GM23338 (cell line): ENCODE results near the gene PDE3B. TPM values are rescaled to one million over a fixed set of nuclear protein-coding genes. Genes with fewer than 3 reads are reported as not detected.

Experiments
- ATAC-seq: fragments of 200-7000 bp; cut with Tn5 transposase; 3 replicates; pipeline ENCODE4 v1.9.1; 2020
- DNase-seq: peaks from one replicate; pipeline ENCODE4 v3.0.0-alpha.2; 2015; ENCODE audit warnings: low spot score
- H2AFZ ChIP-seq: fragments of 200-600 bp; sonication (generic); 2 replicates; pipeline ENCODE4 v1.8.0; 2016; ENCODE audit warnings: antibody characterized with exemption, mild to moderate bottlenecking, moderate library complexity
- H3F3A ChIP-seq: fragments of 200-600 bp; sonication (generic); replicated peaks from 2 replicates; pipeline ENCODE4 v1.8.0; 2017; ENCODE audit warnings: antibody characterized with exemption, mixed run types, low read depth
- H3K27ac ChIP-seq: fragments of 200-600 bp; sonication (generic); 2 replicates; pipeline ENCODE4 v1.6.1; 2016; ENCODE audit warnings: low read depth
- H3K27me3 ChIP-seq: fragments of 200-600 bp; sonication (generic); 2 replicates; pipeline ENCODE4 v1.8.0; 2016; ENCODE audit warnings: mild to moderate bottlenecking, mixed run types, moderate library complexity; ENCODE audit not compliant: insufficient read depth
- H3K36me3 ChIP-seq: fragments of 200-600 bp; sonication (generic); 2 replicates; pipeline ENCODE4 v1.8.0; 2016; ENCODE audit warnings: mild to moderate bottlenecking; ENCODE audit not compliant: insufficient read depth
- H3K4me1 ChIP-seq: fragments of 200-600 bp; sonication (generic); 2 replicates; pipeline ENCODE4 v1.8.0; 2016; ENCODE audit warnings: mild to moderate bottlenecking, moderate library complexity; ENCODE audit not compliant: insufficient read depth
- H3K4me2 ChIP-seq: fragments of 200-600 bp; sonication (generic); 2 replicates; pipeline ENCODE4 v1.7.1; 2017; ENCODE audit warnings: mixed run types
- H3K4me3 ChIP-seq: fragments of 200-600 bp; sonication (generic); 2 replicates; pipeline ENCODE4 v1.6.1; 2016; ENCODE audit warnings: mixed run types
- H3K79me2 ChIP-seq: fragments of 200-600 bp; sonication (generic); replicated peaks from 2 replicates; pipeline ENCODE4 v1.8.0; 2017; ENCODE audit warnings: mild to moderate bottlenecking; ENCODE audit not compliant: insufficient read depth
- H3K9me2 ChIP-seq: fragments of 200-600 bp; sonication (generic); 2 replicates; pipeline ENCODE4 v1.8.0; 2017; ENCODE audit not compliant: insufficient read depth
- H4K20me1 ChIP-seq: fragments of 200-600 bp; sonication (generic); replicated peaks from 2 replicates; pipeline ENCODE4 v1.8.0; 2017; ENCODE audit warnings: mild to moderate bottlenecking; ENCODE audit not compliant: insufficient read depth
- H3K27ac Mint-ChIP-seq: 2 replicates; pipeline ENCODE4 v1.8.0; 2020; ENCODE audit warnings: inconsistent platforms, mild to moderate bottlenecking, moderate library complexity, mixed read lengths
- H3K27me3 Mint-ChIP-seq: 3 replicates; pipeline ENCODE4 v1.8.0; 2022; ENCODE audit warnings: low read depth, mild to moderate bottlenecking, moderate library complexity, mixed read lengths, inconsistent platforms; ENCODE audit not compliant: insufficient read depth, poor library complexity
- H3K36me3 Mint-ChIP-seq: 3 replicates; pipeline ENCODE4 v1.8.0; 2021; ENCODE audit warnings: low read depth, mild to moderate bottlenecking, inconsistent platforms, moderate library complexity, mixed read lengths
- H3K4me1 Mint-ChIP-seq: 3 replicates; pipeline ENCODE4 v1.8.0; 2020; ENCODE audit warnings: mild to moderate bottlenecking, inconsistent platforms, mixed read lengths
- H3K4me3 Mint-ChIP-seq: 3 replicates; pipeline ENCODE4 v1.8.0; 2021; ENCODE audit warnings: moderate library complexity, mild to moderate bottlenecking, inconsistent platforms, mixed read lengths
- H3K9me3 Mint-ChIP-seq: 3 replicates; pipeline ENCODE4 v1.8.0; 2020; ENCODE audit warnings: moderate library complexity, mild to moderate bottlenecking, inconsistent platforms, mixed read lengths
- CREB1 ChIP-seq: fragments of 250-450 bp; sonication (Bioruptor Pico); IDR thresholded peaks from 2 replicates; pipeline ENCODE4 v1.5.0; 2020; ENCODE audit warnings: low read depth, mild to moderate bottlenecking, moderate library complexity
- EZH2 ChIP-seq: fragments of 200-600 bp; sonication (generic); IDR thresholded peaks from one replicate; pipeline ENCODE4 v1.8.0; 2017; ENCODE audit warnings: antibody characterized with exemption, mild to moderate bottlenecking, low read depth; ENCODE audit not compliant: unreplicated experiment
- EZH2phosphoT487 ChIP-seq: fragments of 200-600 bp; sonication (generic); IDR thresholded peaks from one replicate; pipeline ENCODE4 v1.8.1; 2018; ENCODE audit warnings: antibody characterized with exemption; ENCODE audit not compliant: unreplicated experiment
- JUNB ChIP-seq: IDR thresholded peaks from one replicate; pipeline ENCODE4 v1.6.1; 2016; ENCODE audit warnings: antibody characterized with exemption; ENCODE audit not compliant: unreplicated experiment
- NANOG ChIP-seq: IDR thresholded peaks from 2 replicates; pipeline ENCODE4 v1.6.1; 2016; ENCODE audit warnings: antibody characterized with exemption, borderline replicate concordance
- POLR2AphosphoS5 ChIP-seq: IDR thresholded peaks from 2 replicates; pipeline ENCODE4 v1.6.1; 2016; ENCODE audit warnings: antibody characterized with exemption, low read depth
- REST ChIP-seq: IDR thresholded peaks from one replicate; pipeline ENCODE4 v1.6.1; 2018; ENCODE audit warnings: antibody characterized with exemption; ENCODE audit not compliant: unreplicated experiment
- STAT1 ChIP-seq: IDR thresholded peaks from one replicate; pipeline ENCODE4 v1.6.1; 2016; ENCODE audit warnings: antibody characterized with exemption; ENCODE audit not compliant: unreplicated experiment
- ZNF114 ChIP-seq: fragments of 250-450 bp; sonication (Bioruptor Pico); IDR thresholded peaks from 2 replicates; pipeline ENCODE4 v1.5.0; 2020; ENCODE audit warnings: mild to moderate bottlenecking, moderate library complexity
- ZNF331 ChIP-seq: fragments of 250-450 bp; sonication (Bioruptor Pico); IDR thresholded peaks from 2 replicates; pipeline ENCODE4 v1.5.0; 2020; ENCODE audit warnings: low read depth, mild to moderate bottlenecking, moderate library complexity
- ZNF462 ChIP-seq: fragments of 250-450 bp; sonication (Bioruptor Pico); IDR thresholded peaks from 2 replicates; pipeline ENCODE4 v1.5.0; 2020; ENCODE audit warnings: mild to moderate bottlenecking, moderate library complexity
- polyA plus RNA-seq: library from polyadenylated mRNA; unstranded; fragments of >200 nt; fragmentation: Nextera tagmentation; extraction: Ambion mirVana; gene quantifications from 2 replicates; pipeline ENCODE4 v1.2.1, GENCODE V29; 2016
- total RNA-seq: library from RNA; depleted of rRNA; stranded (reverse); fragments of >200 nt; shearing (Covaris generic); gene quantifications from 2 replicates; pipeline ENCODE4 v1.2.3, GENCODE V29; 2014
- TF ChIP-seq, protein P1 (sequence below): IDR thresholded peaks from 2 replicates; pipeline ENCODE4 v1.6.1; 2016; ENCODE audit warnings: antibody characterized with exemption

The PDE3B gene
- total and polyA plus RNA-seq, 2 experiments from 2014 or later, result 4.3 to 21.3 TPM

DNA sequence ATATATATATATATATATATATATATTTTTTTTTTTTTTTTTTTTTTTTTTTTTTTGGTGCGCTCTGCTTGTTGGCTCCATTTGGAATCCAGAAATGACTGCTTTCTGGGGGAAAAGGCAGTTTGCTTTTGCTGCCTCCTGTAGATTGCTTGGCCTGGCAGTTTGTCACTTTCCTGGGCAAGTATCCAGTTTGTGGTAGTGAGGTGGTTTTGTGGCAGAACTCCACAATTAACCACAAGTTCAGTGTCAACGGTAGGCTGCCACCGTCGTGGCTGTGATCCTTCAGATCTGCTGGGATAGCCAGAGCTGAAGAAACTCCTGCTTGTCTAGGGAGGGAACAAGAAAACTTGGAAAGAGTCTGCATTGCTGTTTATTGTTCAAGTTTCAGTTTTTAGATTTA lies 5.0 kb upstream of the PDE3B start:
- Histone ChIP-seq H3F3A (no peaks in the 10 kb centered on the region), H3K4me3 (no peak overlapping the region), H3K4me2 (no peak overlapping the region), H3K27ac (no peak overlapping the region), H3K27me3 (peaks cover 8% of the 10 kb centered on the region), H3K4me1 (no peaks in the 10 kb centered on the region), H3K36me3 (no peaks in the 10 kb centered on the region), H3K79me2 (no peaks in the 10 kb centered on the region), H4K20me1 (no peaks in the 10 kb centered on the region), H3K9me2 (no peaks in the 10 kb centered on the region), H2AFZ (no peak overlapping the region)
- no peak for ATAC-seq
- Mint-ChIP-seq H3K36me3 (peaks cover 7% of the 10 kb centered on the region; the same call in 2 of the 3 replicates), H3K4me1 (peaks cover 15% of the 10 kb centered on the region), H3K4me3 (no peak overlapping the region), H3K27me3 (peaks cover 12% of the 10 kb centered on the region), H3K27ac (no peak overlapping the region), H3K9me3 (peaks cover 7% of the 10 kb centered on the region; the same call in 2 of the 3 replicates)
- no peak for DNase-seq
- TF ChIP-seq ZNF114 (CRISPR knock-in tag) (no peak), EZH2 (no peak), STAT1 (no peak)

DNA sequence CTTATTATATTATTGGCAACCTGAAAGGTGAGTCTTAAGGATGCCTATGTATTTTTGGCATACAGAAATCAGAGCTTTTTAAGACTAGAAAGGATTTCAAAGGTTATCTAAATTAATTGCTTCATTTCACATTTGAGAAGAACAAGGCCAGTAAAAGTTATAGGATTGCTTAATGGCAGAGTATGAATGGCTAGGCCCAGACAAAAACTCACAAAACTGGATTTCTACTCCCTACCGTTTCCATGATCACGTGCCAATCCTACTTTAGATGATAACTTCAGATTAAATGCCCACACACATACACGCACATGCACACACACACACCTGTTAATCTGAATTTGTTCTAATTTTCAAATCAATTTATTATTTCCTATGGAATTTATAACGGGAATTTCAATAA lies 1.8 kb upstream of the PDE3B start:
- Histone ChIP-seq H3K27me3 (peaks cover 30% of the 10 kb centered on the region), H3K4me3 (no peak overlapping the region), H4K20me1 (no peaks in the 10 kb centered on the region; the same call in 1 of the 2 replicates), H3K79me2 (peaks cover 19% of the 10 kb centered on the region), H3K27ac (no peak overlapping the region), H3K36me3 (no peaks in the 10 kb centered on the region), H3K4me2 (no peak overlapping the region), H2AFZ (no peak overlapping the region), H3F3A (no peaks in the 10 kb centered on the region), H3K4me1 (peaks cover 10% of the 10 kb centered on the region; the same call in 1 of the 2 replicates), H3K9me2 (no peaks in the 10 kb centered on the region)
- Mint-ChIP-seq H3K9me3 (no peaks in the 10 kb centered on the region), H3K36me3 (no peaks in the 10 kb centered on the region), H3K27ac (no peak overlapping the region), H3K27me3 (peaks cover 12% of the 10 kb centered on the region), H3K4me3 (no peak overlapping the region), H3K4me1 (peaks cover 18% of the 10 kb centered on the region)
- ATAC-seq (no peak), DNase-seq (no peak)
- TF ChIP-seq ZNF462, result no peak
- TF ChIP-seq CREB1 (CRISPR knock-in tag), result no peak
- TF ChIP-seq REST, result no peak
- no peak for TF ChIP-seq ZNF331 (CRISPR knock-in tag)
- TF ChIP-seq POLR2AphosphoS5, result no peak
- no peak for TF ChIP-seq EZH2phosphoT487
- no peak for TF ChIP-seq NANOG
- TF ChIP-seq STAT1, result no peak
- no peak for TF ChIP-seq ZNF114 (CRISPR knock-in tag)
- TF ChIP-seq, protein P1, sequence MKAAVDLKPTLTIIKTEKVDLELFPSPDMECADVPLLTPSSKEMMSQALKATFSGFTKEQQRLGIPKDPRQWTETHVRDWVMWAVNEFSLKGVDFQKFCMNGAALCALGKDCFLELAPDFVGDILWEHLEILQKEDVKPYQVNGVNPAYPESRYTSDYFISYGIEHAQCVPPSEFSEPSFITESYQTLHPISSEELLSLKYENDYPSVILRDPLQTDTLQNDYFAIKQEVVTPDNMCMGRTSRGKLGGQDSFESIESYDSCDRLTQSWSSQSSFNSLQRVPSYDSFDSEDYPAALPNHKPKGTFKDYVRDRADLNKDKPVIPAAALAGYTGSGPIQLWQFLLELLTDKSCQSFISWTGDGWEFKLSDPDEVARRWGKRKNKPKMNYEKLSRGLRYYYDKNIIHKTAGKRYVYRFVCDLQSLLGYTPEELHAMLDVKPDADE, result no peak
- TF ChIP-seq EZH2, result no peak
- no peak for TF ChIP-seq JUNB
